Nucleus accumbens (tissue), 56 donors: ENCODE results near the gene FABP3.

Experiments used
- DNase-seq, 56 donors: peaks; one replicate each; lab custom pipeline; 2025; lab: John Stamatoyannopoulos, UW

FABP3 gene

GRCh38 chr1:31373056-31373896 lies at the start of gene FABP3:
Gene FABP3, minus strand, starts transcription at chr1:31373076. Its CDS starts 62 bp downstream, at chr1:31373014.
- DNase-seq, result peak in 52 of 56 donors; percentile 23 to 85 (median 68)

GRCh38 chr1:31421371-31422040 lies 48.6 kb upstream of the FABP3 start:
- no peak for DNase-seq

GRCh38 chr1:31420716-31421115 lies 47.8 kb upstream of the FABP3 start:
- DNase-seq, result no peak

DNA sequence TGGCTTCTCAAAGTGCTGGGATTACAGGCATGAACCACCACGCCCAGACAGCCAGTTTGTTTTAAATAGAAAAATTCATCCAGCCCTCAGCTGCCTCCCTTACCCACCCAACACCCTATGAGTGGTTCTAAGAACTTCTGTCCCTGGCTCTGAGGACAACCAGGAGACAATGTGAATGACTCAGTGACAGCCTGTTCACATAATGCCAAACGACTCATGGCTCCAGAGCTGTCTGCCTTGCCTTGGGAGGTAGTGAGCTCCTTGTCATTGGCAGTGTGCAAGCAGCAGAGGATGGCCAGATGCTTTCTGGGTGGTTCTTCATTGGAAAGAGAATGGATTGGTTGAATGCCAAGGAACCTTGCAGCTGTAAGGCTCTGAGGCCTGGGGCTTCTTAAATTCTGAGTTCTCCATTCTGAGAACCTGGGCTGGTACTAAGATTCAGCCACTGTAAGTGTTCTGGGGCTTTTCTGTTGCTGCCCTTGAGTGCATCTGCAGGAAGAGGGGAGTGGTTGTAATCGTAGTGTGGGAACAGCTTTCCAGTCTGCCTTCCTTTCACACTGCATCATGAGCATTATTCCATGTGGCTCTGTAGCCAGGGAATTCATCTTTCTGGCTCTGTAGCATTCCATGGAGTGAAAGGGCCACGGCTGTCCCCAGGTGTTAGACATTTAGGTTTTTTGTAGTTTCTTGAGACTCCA lies 45.9 kb upstream of the FABP3 start:
- no peak for DNase-seq

- no peak for DNase-seq
Observed at GRCh38 chr1:31417148-31417547, 44.3 kb upstream of the FABP3 start.

DNA sequence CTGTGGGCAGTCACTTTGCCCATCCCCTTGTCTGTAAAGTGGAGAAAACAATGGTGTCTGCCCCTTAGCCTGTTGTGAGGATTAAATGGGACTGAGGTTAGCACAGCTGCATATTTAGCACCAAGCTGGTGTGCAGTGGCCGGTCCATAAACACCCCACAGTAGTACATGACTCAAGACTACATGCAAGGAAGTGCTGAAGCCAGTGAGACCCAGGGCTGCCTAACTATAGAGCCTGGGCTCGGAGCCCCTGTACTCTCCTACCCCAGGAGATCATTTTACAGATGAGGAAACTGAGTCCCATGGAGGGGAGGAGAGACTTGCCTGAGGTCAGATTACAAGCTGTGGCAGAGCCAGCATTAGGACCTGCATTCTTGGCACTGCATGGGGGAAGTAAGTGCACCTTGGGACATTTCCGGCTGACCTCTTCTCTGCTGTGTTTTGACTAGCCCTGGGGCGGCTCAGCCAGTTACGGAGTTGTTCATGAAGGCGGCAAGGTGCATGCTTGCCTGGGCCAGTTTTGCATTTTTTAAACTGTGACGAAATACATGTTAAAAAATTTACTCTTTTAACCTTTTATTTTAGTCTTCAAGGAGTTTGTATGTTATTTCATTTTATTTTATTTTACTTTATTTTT lies 43.3 kb upstream of the FABP3 start:
- DNase-seq, result no peak

- DNase-seq, result no peak
Observed at GRCh38 chr1:31415658-31416057, 42.8 kb upstream of the FABP3 start.

- DNase-seq, result no peak
Observed at GRCh38 chr1:31414980-31415370, 42.1 kb upstream of the FABP3 start.

DNA sequence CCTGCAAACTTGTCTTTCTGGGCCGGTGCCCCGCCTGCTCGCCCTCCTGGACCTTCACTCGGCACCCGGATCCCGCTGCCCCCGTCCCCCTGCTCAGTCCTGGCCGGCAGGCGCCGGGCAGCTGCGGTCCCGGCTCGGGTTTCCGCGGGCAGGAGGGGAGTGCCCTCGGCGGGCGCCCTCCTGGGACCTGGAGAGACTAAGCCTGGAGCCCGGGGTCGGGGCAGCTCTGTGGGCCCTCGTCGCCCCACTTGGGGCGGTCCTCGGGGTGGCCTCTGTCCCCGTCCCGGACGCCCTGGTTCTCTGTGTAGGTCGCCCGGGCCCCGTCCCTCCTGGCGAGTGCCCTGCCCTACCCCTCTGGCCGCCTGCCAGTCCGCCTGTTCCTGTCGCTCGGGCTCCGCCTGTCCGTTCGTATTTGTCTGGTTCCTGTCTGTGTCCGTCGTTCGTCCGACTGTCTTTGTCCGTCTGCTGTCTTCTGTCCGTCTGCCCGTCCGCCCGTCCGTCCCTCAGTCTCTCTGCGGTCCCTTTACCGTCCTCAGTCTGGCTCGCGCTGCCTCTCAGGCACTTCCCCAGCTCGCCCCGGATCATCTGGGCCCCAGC lies 40.6 kb upstream of the FABP3 start:
- DNase-seq, result peak in 11 of 56 donors; percentile 3 to 64 (median 14)

GRCh38 chr1:31412732-31413404 lies 40.0 kb upstream of the FABP3 start, which contains the start of gene SERINC2:
Gene SERINC2, plus strand, starts transcription at chr1:31413213. Its CDS starts 53 bp downstream, at chr1:31413266.
- DNase-seq, result peak in 1 of 56 donors; percentile 37

- DNase-seq, result no peak
Observed at GRCh38 chr1:31412205-31412604, 39.3 kb upstream of the FABP3 start.

DNA sequence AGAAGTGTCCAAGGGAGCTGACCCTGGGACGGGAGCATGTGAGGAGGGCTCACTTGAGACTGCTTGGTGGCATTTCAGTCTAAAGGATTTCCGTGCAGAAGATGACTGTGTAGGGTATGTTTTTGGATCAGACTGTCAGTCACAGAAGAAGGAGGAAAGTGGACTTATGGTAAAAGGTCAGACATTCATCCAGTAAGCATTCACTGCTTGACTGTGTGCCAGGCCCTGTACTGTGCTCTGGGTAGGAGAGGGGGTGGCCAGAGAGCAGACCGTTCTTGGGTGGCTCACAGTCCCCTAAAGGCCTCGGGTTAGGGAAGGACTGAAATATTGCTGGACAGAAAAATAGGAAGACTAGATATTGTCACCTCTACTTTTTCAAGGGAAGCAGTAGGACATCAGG lies 38.0 kb upstream of the FABP3 start:
- no peak for DNase-seq

DNA sequence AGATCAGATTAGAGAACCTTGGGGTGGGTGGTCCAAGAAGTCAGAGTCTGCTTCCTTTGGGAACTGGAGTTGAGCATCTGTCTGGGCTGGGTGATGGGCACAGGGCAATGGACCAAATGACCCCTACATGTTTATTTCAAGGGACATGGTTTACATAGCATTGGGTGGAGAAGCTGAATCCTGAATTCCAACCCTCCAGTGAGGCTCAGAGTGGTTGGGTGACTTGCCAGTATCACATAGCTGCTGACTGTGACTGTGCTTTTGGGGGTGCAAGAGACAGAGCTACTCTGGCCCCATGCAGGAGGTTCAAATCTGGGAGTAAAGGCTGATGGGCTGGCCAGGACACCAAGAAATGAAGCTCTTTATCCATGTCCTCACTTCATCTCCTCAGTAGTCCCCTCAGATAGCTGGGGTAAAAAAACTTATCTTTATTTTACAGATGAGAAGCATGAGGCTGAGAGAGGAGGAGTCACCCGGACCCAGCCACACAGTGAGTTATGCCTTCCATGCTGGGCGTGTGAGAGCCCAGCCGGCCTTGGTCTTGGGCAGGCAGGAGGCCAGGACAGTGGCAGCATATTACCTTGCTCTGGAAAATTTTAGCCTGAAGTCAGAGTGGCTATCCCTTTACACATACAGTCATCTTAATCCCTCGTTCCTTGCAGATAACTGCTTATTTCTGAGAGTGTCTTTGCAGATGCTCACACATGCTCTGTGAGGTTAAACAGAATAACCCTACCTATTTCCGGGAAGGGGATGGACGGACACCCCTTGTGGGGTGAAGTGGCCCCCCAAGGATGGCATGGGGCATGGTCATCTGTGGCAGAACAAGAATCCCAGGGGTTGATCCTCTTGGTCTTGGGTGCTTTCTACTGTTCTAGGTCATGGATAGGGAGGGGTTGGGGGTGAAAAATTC lies 37.3 kb upstream of the FABP3 start:
- DNase-seq, result no peak

DNA sequence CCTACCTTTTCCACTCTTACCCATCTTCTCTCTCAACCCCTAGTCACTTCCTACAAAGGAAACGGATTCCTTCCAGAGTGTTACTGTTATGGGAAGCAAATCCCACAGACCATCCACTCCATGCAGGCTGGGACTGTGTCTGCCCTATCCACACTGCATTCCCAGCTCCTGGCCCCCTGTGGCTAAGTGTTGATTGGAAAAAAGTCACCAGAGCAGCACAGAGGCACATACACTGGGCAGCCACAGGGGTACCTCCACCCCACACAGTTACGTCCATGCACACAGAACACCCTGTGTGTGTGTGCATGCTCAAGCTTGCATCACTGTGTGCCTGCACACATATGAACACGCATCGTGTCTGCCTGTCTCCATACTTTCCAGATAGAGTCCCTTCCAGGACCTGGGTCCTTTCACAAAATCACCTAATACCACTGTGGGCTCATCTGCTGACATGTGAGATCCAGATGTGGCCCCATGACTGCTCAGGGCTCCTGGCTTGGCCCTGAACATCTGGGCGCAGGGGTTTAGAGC lies 36.0 kb upstream of the FABP3 start:
- no peak for DNase-seq

- DNase-seq, result no peak
Observed at GRCh38 chr1:31407029-31407626, 34.3 kb upstream of the FABP3 start.

GRCh38 chr1:31405578-31406245 lies 32.8 kb upstream of the FABP3 start:
- no peak for DNase-seq

GRCh38 chr1:31401241-31401640 lies 28.4 kb upstream of the FABP3 start:
- DNase-seq, result no peak
